ENCODE measurements around the gene SPTBN1. TPM values are rescaled to one million over a fixed set of nuclear protein-coding genes. Genes with fewer than 3 reads are reported as not detected.

SPTBN1 gene
- total and polyA plus RNA-seq, 2 experiments from 2014 or later, result 58.1 to 204 TPM

DNA sequence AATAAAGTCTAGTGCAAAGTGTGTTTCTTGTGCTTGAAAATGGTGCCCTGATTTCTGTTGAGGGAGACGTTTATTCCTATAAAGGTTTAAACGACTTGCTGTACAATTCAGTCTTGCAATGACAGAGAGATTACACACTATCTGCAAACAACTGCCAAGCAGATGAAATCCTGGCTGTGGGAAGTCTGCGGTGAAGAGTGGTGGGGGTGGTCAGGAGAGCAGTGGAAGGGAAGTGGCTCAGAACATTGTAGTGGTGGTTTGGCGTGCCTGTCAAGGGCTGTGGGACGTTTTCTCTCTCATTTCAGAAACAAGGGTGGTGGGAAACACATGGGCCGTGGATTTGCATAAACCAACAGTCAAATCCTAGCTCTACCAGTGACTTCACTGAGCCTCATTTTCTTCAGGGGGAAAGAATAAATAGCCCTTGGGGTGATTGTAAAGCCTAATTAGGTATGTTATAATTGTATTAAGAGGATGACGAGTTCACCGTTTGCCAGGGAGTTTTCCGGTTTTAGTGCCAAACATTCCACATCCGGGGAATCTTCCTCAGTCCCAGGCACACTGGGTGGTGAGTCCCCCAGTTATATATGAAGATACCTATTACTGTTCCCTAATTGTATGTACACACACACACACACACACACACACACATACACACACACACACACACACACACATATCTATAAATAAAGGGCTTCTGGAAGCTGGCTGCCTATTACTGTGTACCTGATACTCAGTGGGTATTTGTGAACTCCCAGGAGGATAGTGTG lies 115.0 kb downstream of the SPTBN1 start (continued):
- TF ChIP-seq ZNF462 (CRISPR knock-in tag; IDR thresholded peaks at IDR 0.05), result no peak
- TF ChIP-seq POLR2AphosphoS5 (IDR thresholded peaks at IDR 0.05; ENCODE audit: low read depth), result no peak

- Histone ChIP-seq H2AFZ (no peak overlapping the region), H3K4me2 (no peak overlapping the region), H3K9me2 (ENCODE audit: insufficient read depth) (no peaks in the 10 kb centered on the region), H4K20me1 (replicated peaks; ENCODE audit: insufficient read depth) (peaks cover 94% of the 10 kb centered on the region), H3K36me3 (ENCODE audit: insufficient read depth) (no peaks in the 10 kb centered on the region), H3K27ac (ENCODE audit: low read depth) (no peak overlapping the region), H3K79me2 (replicated peaks; ENCODE audit: insufficient read depth) (peaks cover 100% of the 10 kb centered on the region), H3K4me3 (no peak overlapping the region), H3K4me1 (ENCODE audit: insufficient read depth) (peaks cover 80% of the 10 kb centered on the region), H3K27me3 (ENCODE audit: insufficient read depth) (no peaks in the 10 kb centered on the region), H3F3A (replicated peaks; ENCODE audit: low read depth) (no peaks in the 10 kb centered on the region)
- Mint-ChIP-seq H3K4me1 (peaks cover 74% of the 10 kb centered on the region), H3K27me3 (ENCODE audit: insufficient read depth, low read depth, poor library complexity) (peaks cover 5% of the 10 kb centered on the region), H3K27ac (peak overlapping the region; percentile 35; the same call in 1 of the 2 replicates), H3K4me3 (no peak overlapping the region), H3K36me3 (ENCODE audit: low read depth) (peaks cover 18% of the 10 kb centered on the region), H3K9me3 (peaks cover 6% of the 10 kb centered on the region)
- ATAC-seq (no peak), DNase-seq (ENCODE audit: low spot score) (no peak)
- no peak for TF ChIP-seq CREB1 (CRISPR knock-in tag; IDR thresholded peaks at IDR 0.05; ENCODE audit: low read depth)
- no peak for TF ChIP-seq ZNF331 (CRISPR knock-in tag; IDR thresholded peaks at IDR 0.05; ENCODE audit: low read depth)
- no peak for TF ChIP-seq ZNF114 (CRISPR knock-in tag; IDR thresholded peaks at IDR 0.05)
- TF ChIP-seq POLR2AphosphoS5 (IDR thresholded peaks at IDR 0.05; ENCODE audit: low read depth), result no peak
- TF ChIP-seq, protein P1, sequence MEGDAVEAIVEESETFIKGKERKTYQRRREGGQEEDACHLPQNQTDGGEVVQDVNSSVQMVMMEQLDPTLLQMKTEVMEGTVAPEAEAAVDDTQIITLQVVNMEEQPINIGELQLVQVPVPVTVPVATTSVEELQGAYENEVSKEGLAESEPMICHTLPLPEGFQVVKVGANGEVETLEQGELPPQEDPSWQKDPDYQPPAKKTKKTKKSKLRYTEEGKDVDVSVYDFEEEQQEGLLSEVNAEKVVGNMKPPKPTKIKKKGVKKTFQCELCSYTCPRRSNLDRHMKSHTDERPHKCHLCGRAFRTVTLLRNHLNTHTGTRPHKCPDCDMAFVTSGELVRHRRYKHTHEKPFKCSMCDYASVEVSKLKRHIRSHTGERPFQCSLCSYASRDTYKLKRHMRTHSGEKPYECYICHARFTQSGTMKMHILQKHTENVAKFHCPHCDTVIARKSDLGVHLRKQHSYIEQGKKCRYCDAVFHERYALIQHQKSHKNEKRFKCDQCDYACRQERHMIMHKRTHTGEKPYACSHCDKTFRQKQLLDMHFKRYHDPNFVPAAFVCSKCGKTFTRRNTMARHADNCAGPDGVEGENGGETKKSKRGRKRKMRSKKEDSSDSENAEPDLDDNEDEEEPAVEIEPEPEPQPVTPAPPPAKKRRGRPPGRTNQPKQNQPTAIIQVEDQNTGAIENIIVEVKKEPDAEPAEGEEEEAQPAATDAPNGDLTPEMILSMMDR (conservative IDR thresholded peaks at IDR 0.05; ENCODE audit: low read depth in 2 of 2), result no peak
- TF ChIP-seq JUNB (IDR thresholded peaks at IDR 0.05; ENCODE audit: unreplicated experiment), result no peak
- no peak for TF ChIP-seq NANOG (IDR thresholded peaks at IDR 0.05; ENCODE audit: borderline replicate concordance)
- TF ChIP-seq, protein P2, sequence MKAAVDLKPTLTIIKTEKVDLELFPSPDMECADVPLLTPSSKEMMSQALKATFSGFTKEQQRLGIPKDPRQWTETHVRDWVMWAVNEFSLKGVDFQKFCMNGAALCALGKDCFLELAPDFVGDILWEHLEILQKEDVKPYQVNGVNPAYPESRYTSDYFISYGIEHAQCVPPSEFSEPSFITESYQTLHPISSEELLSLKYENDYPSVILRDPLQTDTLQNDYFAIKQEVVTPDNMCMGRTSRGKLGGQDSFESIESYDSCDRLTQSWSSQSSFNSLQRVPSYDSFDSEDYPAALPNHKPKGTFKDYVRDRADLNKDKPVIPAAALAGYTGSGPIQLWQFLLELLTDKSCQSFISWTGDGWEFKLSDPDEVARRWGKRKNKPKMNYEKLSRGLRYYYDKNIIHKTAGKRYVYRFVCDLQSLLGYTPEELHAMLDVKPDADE (IDR thresholded peaks at IDR 0.05), result no peak
- TF ChIP-seq EZH2 (IDR thresholded peaks at IDR 0.05; ENCODE audit: low read depth, unreplicated experiment), result no peak
These were observed 116.1 kb downstream of the SPTBN1 start for GRCh38 chr2:54572262-54572635.

Measured in GM23338 (cell line).